GM08714 (cell line): ENCODE results near the gene OSBPL2.

Experiments used
- H3K4me3 ChIP-seq: fragments of 200-500 bp; sonication (Bioruptor generic); 2 replicates; pipeline ENCODE4 v1.5.1; 2014; ENCODE audit warnings: mild to moderate bottlenecking, low read length, inconsistent platforms
- ZNF274 ChIP-seq: IDR thresholded peaks from 2 replicates; pipeline ENCODE4 v1.6.1; 2012; ENCODE audit warnings: mild to moderate bottlenecking, low read depth, low read length

The OSBPL2 gene

DNA sequence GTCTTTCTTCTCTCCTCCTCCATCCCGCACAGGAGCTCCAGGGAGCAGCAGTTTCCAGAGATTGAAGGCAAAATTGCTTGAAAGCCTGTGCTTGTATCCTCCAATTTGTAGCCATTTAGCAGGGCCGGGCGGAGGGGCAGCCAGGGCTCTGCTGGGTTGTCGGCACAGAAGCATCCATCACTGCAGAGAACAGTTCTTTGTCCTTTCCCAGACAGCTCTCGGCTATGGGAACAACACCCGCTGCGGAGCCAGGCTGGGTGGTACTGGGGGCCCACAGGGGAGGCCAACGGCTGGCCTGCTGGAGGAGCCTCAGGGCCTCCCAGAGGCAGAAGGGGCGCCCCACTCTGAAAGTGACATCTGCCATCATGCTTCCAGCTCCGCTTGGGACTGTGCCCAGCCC, 26.0 kb upstream of the OSBPL2 start:
- no peak for TF ChIP-seq ZNF274
- no peak overlapping the region for H3K4me3 ChIP-seq

DNA sequence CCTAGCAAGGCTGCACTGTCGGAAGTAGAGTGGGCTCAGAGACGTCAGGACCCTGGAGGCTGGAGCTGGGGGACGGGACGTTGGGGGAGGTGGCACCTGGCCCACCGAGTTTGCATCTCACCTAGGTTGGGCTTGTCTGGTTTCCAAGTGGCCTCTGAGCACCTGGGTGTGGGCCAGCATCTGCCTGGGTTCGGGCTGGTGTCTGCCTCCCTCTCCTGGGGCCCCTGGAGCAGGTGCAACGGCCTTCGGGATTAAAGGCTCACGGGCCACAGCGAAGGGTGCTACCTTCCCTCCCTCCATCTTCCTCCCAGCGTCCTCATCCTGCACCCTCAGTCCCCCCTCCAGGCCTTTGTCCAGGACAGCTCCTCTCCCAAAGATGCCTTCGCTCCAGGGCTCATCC, 24.3 kb upstream of the OSBPL2 start:
- no peak for TF ChIP-seq ZNF274
- H3K4me3 ChIP-seq: no peak overlapping the region

DNA sequence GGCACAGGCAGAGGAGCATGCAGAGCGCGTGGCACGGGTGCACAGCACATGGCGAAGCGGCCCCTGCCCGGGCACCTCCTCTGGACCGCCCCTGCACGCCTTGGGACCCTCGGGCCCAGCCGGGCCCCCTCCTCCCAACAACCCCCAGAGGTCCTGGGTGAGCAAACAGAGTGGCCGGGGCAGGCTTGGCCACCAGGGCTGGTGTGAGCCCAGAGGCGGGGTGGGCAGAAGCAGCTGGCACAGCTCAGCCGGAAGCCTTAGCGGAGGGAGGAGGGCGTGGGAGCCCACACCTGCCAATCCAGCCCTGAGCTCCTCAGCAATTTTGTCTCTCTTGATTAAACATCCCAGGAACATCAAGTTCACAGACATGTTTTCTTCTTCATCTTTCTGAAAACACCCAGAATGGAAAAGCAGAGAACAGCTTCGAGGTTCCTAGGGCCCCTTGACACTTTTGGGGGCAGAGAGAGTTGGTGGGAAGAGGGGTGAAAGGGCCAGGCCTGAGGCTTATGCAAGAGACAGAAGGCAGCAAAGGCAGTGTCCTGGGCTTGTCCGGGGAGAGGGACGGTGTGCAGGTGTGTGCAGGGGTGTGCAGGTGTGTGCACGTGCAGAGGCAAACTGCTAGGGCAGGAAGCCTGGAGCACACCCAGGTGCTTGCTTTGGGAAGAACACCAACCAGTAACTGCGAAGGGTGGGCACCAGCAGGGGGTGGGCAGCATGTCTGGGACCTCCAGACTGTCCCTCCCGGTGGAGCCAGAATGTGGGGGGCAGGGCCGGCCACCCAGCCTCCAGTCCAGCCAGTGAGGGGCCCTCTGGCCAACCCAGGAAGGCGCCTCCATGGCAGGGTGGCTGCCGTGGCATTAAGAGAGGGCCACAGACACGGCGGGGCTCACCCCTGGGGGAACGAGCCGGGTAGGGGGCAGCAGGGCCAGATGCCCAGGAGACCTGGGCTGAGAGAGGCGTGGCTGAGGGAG, 23.0 kb upstream of the OSBPL2 start:
- no peak for TF ChIP-seq ZNF274
- H3K4me3 ChIP-seq: no peak overlapping the region

DNA sequence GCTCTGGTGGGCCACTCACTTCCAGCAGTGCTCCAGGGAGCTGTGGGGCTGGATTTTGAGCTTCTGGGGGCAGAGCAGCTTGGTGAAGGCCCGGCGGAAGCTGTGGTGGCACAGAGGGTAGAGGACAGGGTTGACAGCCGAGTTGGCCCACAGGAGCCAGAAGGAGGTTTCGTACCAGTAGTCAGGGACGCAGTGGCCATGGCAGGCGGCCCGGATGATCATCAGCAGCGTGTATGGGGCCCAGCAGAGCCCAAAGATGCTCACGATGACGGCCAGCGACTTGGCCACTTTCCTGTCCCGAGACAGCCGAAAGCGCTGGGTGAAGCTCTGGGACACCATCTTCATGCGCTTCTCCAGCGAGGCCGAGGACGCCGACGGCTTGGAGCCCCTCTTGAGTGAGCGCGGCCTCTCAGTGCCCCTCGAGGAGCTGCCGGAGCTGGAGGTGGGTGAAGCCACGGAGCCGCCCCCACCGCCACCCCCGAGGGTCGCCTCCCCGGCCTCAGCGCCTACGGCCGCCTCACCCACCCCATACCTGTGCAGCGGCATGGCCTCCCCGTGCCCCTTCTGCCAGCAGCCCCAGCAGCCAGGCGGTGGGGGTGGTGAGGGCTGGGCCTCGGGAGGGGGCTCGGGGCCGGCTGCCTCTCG, 22.2 kb upstream of the OSBPL2 start:
- no peak overlapping the region for H3K4me3 ChIP-seq
- TF ChIP-seq ZNF274: no peak

DNA sequence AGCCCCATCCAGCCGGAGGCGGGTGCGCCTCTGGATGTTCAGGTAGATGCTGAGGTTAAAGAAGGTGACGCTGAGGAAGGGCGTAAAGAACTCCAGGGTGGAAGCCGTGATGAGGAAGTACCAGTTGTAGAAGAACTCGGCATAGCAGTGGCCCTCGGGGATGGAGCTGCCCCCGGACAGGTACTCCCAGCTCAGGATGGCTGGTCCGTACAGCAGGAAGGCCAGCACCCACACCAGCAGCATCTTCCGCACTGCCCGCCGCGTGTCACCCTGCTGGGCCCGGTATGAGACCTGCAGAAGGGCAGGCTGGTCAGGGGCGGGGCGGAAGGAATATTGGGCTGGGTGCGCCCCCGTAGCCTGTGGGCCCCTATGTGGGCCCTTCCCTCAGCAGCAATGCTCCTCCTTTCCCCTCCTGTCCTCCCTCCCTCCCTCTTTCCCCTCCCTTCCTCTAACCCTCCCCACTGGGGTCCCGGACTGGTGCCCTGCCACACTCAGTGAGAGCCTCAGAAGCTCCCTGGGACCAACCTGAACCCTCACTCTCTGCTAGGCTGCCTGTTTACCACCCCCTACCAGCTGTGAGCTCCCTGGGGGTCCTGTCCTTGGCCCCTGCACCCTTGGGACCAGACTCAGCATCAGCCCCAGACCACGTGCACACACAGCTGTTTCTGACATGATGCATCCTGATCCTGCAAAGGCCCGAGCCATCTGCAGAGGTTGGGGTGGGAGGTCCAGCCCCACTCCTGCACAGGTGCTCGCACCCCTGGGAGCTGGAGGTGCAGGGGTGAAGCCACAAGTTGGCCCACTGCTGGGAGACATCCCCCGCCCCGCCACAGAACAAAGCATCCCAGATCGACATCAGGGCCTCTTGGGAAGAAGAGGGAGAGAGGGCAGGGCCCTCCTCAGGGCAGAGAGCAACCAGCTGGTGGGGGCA, 21.4 kb upstream of the OSBPL2 start:
- H3K4me3 ChIP-seq: no peak overlapping the region
- TF ChIP-seq ZNF274: no peak

DNA sequence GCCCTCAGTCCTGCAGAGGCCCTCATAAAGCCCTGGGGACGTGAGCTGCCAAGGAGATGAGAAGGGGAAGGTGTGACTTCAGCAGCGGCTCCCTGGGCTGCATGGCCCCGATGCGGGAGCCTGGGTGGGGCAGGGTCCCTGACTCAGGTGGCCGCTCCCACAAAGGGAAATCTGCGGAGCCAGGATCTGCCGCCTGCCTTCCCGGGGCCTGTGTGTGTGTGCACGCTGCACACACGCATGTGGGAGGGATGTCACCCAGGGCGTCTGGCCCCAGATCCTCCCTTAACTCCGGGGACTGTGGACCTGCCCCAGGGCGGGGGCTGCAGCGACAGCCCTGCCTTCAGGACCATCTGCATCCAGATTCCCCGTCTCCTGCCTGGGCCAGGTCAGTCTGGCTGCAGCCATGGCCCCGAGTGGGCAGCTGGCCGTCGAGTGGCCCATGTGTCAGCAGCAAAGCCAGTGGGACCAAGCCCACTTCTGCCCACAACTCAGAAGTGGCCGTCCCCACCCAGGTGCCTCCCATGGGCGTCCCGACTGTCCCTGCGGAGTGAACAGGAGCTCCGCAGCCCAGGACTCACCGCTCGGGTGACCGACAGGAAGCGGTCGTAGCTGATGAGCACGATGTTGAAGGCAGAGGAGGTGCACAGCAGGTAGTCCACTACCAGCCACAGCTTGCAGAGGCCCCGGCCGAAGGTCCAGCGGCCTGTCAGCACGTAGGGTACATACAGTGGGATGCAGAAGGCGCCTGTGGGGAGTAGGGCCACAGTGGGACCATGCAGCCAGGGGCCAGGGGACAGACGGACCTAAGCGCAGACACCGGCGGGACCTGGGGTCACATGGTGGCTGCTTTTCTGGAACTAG, 20.2 kb upstream of the OSBPL2 start:
- TF ChIP-seq ZNF274: no peak
- H3K4me3 ChIP-seq: no peak overlapping the region

DNA sequence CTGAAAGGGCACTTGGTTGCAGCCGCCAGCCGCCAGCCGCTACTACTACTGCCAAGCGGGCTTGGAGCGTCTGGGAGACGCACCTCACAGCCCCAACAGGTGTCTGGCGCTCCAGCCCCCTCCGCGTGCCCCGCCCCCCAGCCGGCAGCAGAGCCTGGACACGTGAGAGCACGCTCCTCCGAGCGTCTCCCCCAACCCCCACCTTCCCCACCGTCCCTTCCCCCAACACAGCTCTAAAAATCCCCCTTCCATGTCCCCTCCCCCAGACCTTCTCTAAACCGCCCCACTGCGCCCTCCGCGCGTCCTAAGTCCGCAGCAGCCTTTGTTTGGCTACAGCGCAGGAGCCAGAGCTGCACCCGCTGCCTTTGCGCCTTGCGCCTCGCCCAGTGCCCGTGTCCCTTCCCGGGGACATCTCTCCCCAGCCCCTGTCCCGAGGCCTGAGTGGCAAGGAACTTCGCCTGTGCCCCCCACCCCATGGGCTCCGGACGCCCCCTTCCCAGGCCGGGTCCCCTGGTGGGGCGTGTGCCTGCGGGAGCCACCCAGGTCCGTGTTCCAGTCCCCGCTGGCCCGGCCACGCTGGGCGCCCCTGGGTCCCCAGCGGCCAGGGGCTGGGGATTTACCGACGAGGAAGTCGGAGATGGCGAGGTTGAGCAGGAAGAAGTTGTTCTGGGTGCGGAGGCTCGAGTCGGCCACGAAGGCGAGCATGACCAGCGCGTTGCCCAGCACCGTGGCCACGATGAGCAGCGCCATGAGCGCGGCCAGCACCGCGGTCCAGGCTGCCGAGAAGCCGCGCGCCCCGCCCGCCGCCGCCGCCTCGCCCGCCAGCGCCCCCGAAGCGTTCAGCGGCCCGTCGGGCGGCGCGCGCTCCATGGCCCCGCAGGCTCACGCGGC, 19.0 kb upstream of the OSBPL2 start:
- H3K4me3 ChIP-seq: no peak overlapping the region

DNA sequence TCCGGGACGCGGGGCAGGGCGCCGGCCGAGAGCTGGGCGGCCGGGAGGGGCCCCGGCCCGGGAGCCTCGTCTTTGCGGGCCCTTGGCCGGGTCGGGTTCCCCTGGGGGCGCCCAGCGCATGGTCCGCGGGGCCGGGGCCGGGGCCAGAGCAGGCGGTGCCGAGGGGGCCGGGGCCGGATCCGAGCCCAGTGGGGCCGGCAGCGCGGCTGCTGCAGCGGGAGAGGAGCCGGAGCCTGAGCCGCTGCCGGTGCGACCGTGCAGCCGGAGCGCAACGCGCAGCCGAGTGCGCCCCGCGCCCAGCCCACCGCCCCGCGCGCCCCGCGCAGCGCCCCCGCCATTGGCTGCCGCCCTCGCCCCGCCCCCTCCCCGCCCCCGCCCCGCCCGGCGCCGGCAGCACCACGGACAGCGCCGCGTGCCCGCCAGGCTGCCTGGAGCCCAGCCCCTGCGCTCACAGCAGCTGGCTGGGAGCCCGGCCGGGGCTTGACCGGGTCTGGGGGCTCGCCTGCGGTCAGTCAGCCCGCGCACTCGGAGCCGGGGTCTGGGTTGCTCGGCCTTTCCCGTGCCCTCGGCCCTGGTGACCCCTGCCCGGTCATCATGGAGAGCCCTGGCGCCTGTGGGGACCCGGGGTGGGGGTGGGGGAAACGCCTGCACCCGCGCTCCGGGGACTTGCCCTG, 18.2 kb upstream of the OSBPL2 start, which contains the start of gene HRH3:
Gene HRH3 (minus strand): TSS at position 287 of the 674 bp plus-strand sequence. CDS start 308 bp downstream, outside the sequence.
- no peak for TF ChIP-seq ZNF274
- no peak within 1 kb of the TSS for H3K4me3 ChIP-seq

More for the DNA sequence above, 19.0 kb upstream of the OSBPL2 start:
- no peak for TF ChIP-seq ZNF274

DNA sequence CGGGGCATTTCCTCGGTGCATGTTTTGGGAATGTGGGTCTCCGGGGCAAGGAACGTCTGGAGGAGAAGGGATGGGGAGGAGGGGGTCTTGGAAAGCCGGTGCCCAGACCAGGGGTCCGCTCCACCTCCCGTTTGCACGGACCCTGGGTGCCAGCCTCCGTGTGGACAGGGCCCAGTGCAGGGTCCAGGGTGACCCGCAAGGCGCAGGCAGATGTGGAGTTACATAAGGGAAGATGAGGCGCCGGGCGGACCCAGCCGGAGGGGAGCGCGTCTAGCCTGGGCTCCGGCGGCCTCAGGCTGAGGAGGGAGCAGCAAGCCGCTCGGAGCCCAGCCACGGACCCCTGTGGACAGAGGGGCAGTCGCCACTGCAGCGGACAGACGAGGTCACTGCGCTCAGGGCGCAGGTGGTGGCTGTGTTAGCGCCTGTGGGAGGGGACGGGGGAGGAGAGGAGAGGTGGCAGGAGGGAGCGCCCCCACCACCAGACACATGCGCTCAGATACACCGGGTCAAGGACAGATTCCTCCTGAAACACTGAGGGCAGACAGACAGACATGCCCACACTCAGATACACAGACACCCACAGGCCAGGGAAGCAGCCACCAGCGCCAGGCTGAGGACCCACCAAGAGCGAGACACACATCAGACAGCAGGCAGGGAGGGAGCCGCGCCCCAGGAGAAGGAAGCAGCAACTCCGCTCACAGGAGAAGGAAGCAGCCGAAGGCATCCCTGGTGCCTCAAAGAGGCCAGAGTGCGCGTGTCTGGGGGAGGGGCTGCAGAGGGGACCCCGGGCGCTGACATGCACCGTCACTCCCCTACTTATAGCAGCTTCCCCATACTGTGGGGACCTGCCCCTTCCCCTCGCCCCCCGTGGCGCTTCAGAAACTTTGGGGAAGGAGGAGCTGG, 17.4 kb upstream of the OSBPL2 start:
- H3K4me3 ChIP-seq: no peak overlapping the region
- TF ChIP-seq ZNF274: no peak

DNA sequence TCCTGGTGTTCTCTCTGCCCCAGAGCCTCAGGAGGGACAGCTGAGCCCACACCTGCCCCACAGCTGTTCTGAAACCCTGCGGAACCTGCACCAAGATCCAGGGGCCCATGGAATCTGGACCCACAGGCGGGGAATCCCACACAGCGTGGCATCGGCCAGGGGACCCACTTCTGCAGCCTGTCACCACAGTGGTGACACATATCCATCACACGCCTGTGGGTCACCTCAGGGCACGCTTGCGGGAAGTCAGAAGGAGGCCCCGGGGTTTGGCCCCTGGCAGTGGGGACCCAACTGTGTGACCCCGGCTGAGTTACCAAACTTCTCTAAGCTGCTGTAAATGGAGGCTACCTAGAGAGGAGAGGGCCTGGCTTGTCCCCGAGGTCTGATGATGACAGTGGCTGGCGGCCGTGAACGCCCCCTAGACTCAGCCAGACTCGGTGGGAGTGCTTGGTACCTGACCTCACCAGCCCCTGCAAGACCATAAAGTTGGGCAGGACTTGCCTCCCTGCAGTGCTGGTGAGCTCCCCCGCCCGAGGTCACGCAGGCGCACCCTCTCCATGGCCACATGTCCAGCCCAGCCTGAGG, 16.0 kb upstream of the OSBPL2 start:
- no peak for TF ChIP-seq ZNF274
- H3K4me3 ChIP-seq: no peak overlapping the region
